ENCODE data around the gene LIN28B. TPM values are rescaled to one million over a fixed set of nuclear protein-coding genes. Genes with fewer than 3 reads are reported as not detected.
"Not testable (repeated sequence)": the region's sequence is repeated elsewhere in the genome, so short reads cannot be mapped to it uniquely, and the experiment has no call there.

Gene LIN28B
- total RNA-seq, 1 donor = not detected

- Histone ChIP-seq H3K4me3 (ENCODE audit: low read length) (no peak overlapping the region), H3K9me3 (ENCODE audit: low read depth, low read length) (no peaks in the 10 kb centered on the region), H3K27me3 (ENCODE audit: insufficient read depth, low read length) (no peaks in the 10 kb centered on the region), H3K4me1 (ENCODE audit: insufficient read depth, low read length) (no peaks in the 10 kb centered on the region)
Measured at GRCh38 chr6:104983776-104984175, 26.9 kb downstream of the LIN28B start.

GRCh38 chr6:104984831-104985230, 27.9 kb downstream of the LIN28B start:
- H3K4me1 ChIP-seq (ENCODE audit: insufficient read depth, low read length) = no peaks in the 10 kb centered on the region
- H3K27me3 ChIP-seq (ENCODE audit: insufficient read depth, low read length) = no peaks in the 10 kb centered on the region
- H3K4me3 ChIP-seq (ENCODE audit: low read length) = no peak overlapping the region
- H3K9me3 ChIP-seq (ENCODE audit: low read depth, low read length) = no peaks in the 10 kb centered on the region

- not testable (repeated sequence) for H3K27me3 ChIP-seq (ENCODE audit: insufficient read depth, low read length); H3K9me3 ChIP-seq (ENCODE audit: low read depth, low read length); H3K4me1 ChIP-seq (ENCODE audit: insufficient read depth, low read length); H3K4me3 ChIP-seq (ENCODE audit: low read length)
Measured at GRCh38 chr6:104985875-104986274, 29.0 kb downstream of the LIN28B start.

GRCh38 chr6:104986625-104987024, 29.7 kb downstream of the LIN28B start:
- H3K9me3 ChIP-seq (ENCODE audit: low read depth, low read length) = no peaks in the 10 kb centered on the region
- no peaks in the 10 kb centered on the region for H3K4me1 ChIP-seq (ENCODE audit: insufficient read depth, low read length)
- no peaks in the 10 kb centered on the region for H3K27me3 ChIP-seq (ENCODE audit: insufficient read depth, low read length)
- no peak overlapping the region for H3K4me3 ChIP-seq (ENCODE audit: low read length)

GRCh38 chr6:104987218-104987617, 30.3 kb downstream of the LIN28B start:
- Histone ChIP-seq H3K27me3 (ENCODE audit: insufficient read depth, low read length) (no peaks in the 10 kb centered on the region), H3K9me3 (ENCODE audit: low read depth, low read length) (no peaks in the 10 kb centered on the region), H3K4me3 (ENCODE audit: low read length) (no peak overlapping the region), H3K4me1 (ENCODE audit: insufficient read depth, low read length) (no peaks in the 10 kb centered on the region)

- Histone ChIP-seq H3K9me3 (ENCODE audit: low read depth, low read length) (no peaks in the 10 kb centered on the region), H3K4me3 (ENCODE audit: low read length) (no peak overlapping the region), H3K27me3 (ENCODE audit: insufficient read depth, low read length) (no peaks in the 10 kb centered on the region), H3K4me1 (ENCODE audit: insufficient read depth, low read length) (no peaks in the 10 kb centered on the region)
Measured at GRCh38 chr6:104990085-104990484, 33.2 kb downstream of the LIN28B start.

- not testable (repeated sequence) for H3K4me3 ChIP-seq (ENCODE audit: low read length); H3K9me3 ChIP-seq (ENCODE audit: low read depth, low read length); H3K4me1 ChIP-seq (ENCODE audit: insufficient read depth, low read length); H3K27me3 ChIP-seq (ENCODE audit: insufficient read depth, low read length)
Measured at GRCh38 chr6:104991062-104991461, 34.2 kb downstream of the LIN28B start.

GRCh38 chr6:104993576-104993975, 36.7 kb downstream of the LIN28B start:
- not testable (repeated sequence) for H3K9me3 ChIP-seq (ENCODE audit: low read depth, low read length); H3K4me1 ChIP-seq (ENCODE audit: insufficient read depth, low read length); H3K4me3 ChIP-seq (ENCODE audit: low read length); H3K27me3 ChIP-seq (ENCODE audit: insufficient read depth, low read length)

GRCh38 chr6:104995989-104996617, 39.2 kb downstream of the LIN28B start:
- Histone ChIP-seq H3K9me3 (ENCODE audit: low read depth, low read length) (no peaks in the 10 kb centered on the region), H3K4me1 (ENCODE audit: insufficient read depth, low read length) (no peaks in the 10 kb centered on the region), H3K27me3 (ENCODE audit: insufficient read depth, low read length) (no peaks in the 10 kb centered on the region), H3K4me3 (ENCODE audit: low read length) (no peak overlapping the region)

- H3K27me3 ChIP-seq (ENCODE audit: insufficient read depth, low read length) = no peaks in the 10 kb centered on the region
- H3K9me3 ChIP-seq (ENCODE audit: low read depth, low read length) = no peaks in the 10 kb centered on the region
- H3K4me3 ChIP-seq (ENCODE audit: low read length) = no peak overlapping the region
- no peaks in the 10 kb centered on the region for H3K4me1 ChIP-seq (ENCODE audit: insufficient read depth, low read length)
Measured at GRCh38 chr6:105001063-105001462, 44.2 kb downstream of the LIN28B start.

GRCh38 chr6:105001906-105002305, 45.0 kb downstream of the LIN28B start:
- Histone ChIP-seq H3K4me3 (ENCODE audit: low read length) (no peak overlapping the region), H3K4me1 (ENCODE audit: insufficient read depth, low read length) (no peaks in the 10 kb centered on the region), H3K9me3 (ENCODE audit: low read depth, low read length) (no peaks in the 10 kb centered on the region), H3K27me3 (ENCODE audit: insufficient read depth, low read length) (no peaks in the 10 kb centered on the region)

GRCh38 chr6:105005451-105005850, 48.5 kb downstream of the LIN28B start:
- no peaks in the 10 kb centered on the region for H3K9me3 ChIP-seq (ENCODE audit: low read depth, low read length)
- no peaks in the 10 kb centered on the region for H3K4me1 ChIP-seq (ENCODE audit: insufficient read depth, low read length)
- H3K27me3 ChIP-seq (ENCODE audit: insufficient read depth, low read length) = no peaks in the 10 kb centered on the region
- no peak overlapping the region for H3K4me3 ChIP-seq (ENCODE audit: low read length)

- not testable (repeated sequence) for H3K9me3 ChIP-seq (ENCODE audit: low read depth, low read length); H3K4me1 ChIP-seq (ENCODE audit: insufficient read depth, low read length); H3K27me3 ChIP-seq (ENCODE audit: insufficient read depth, low read length); H3K4me3 ChIP-seq (ENCODE audit: low read length)
Measured at GRCh38 chr6:105013459-105013858, 56.6 kb downstream of the LIN28B start.

- peaks cover 4% of the 10 kb centered on the region for H3K27me3 ChIP-seq (ENCODE audit: insufficient read depth, low read length)
- no peaks in the 10 kb centered on the region for H3K4me1 ChIP-seq (ENCODE audit: insufficient read depth, low read length)
- no peaks in the 10 kb centered on the region for H3K9me3 ChIP-seq (ENCODE audit: low read depth, low read length)
- H3K4me3 ChIP-seq (ENCODE audit: low read length) = no peak overlapping the region
Measured at GRCh38 chr6:105014448-105014847, 57.5 kb downstream of the LIN28B start.

GRCh38 chr6:105014954-105015353, 58.0 kb downstream of the LIN28B start:
- Histone ChIP-seq H3K4me1 (ENCODE audit: insufficient read depth, low read length) (no peaks in the 10 kb centered on the region), H3K4me3 (ENCODE audit: low read length) (no peak overlapping the region), H3K9me3 (ENCODE audit: low read depth, low read length) (no peaks in the 10 kb centered on the region), H3K27me3 (ENCODE audit: insufficient read depth, low read length) (peaks cover 4% of the 10 kb centered on the region)

GRCh38 chr6:105015482-105015881, 58.6 kb downstream of the LIN28B start:
- Histone ChIP-seq H3K27me3 (ENCODE audit: insufficient read depth, low read length) (peaks cover 4% of the 10 kb centered on the region), H3K4me1 (ENCODE audit: insufficient read depth, low read length) (no peaks in the 10 kb centered on the region), H3K4me3 (ENCODE audit: low read length) (no peak overlapping the region), H3K9me3 (ENCODE audit: low read depth, low read length) (no peaks in the 10 kb centered on the region)

All from mononuclear cell (primary cell).